Karpas-422 (cell line): ENCODE data around the gene FOXQ1. TPM values are rescaled to one million over a fixed set of nuclear protein-coding genes. Genes with fewer than 3 reads are reported as not detected.

Source experiments
- DNase-seq: peaks from one replicate; pipeline ENCODE4 v3.0.0-alpha.2; 2015
- H2AFZ ChIP-seq: fragments of 200-600 bp; sonication (generic); 2 replicates; pipeline ENCODE4 v1.6.1; 2014; ENCODE audit warnings: antibody characterized with exemption, low read length, mixed read lengths
- H3K27ac ChIP-seq: fragments of 200-600 bp; sonication (generic); 2 replicates; pipeline ENCODE4 v1.5.1; 2014; ENCODE audit warnings: mild to moderate bottlenecking, low read length, moderate library complexity
- H3K27me3 ChIP-seq: fragments of 200-600 bp; sonication (generic); 2 replicates; pipeline ENCODE4 v1.6.1; 2014; ENCODE audit warnings: low read length, mixed read lengths
- H3K36me3 ChIP-seq: fragments of 200-600 bp; sonication (generic); 2 replicates; pipeline ENCODE4 v1.6.1; 2014; ENCODE audit warnings: low read length, mixed read lengths; ENCODE audit not compliant: insufficient read depth
- H3K4me1 ChIP-seq: fragments of 200-600 bp; sonication (generic); 2 replicates; pipeline ENCODE4 v1.6.1; 2014; ENCODE audit warnings: mild to moderate bottlenecking, low read length, mixed read lengths
- H3K4me2 ChIP-seq: fragments of 200-600 bp; sonication (generic); 2 replicates; pipeline ENCODE4 v1.6.1; 2014; ENCODE audit warnings: low read length, low read depth, mild to moderate bottlenecking; ENCODE audit not compliant: poor library complexity, severe bottlenecking
- H3K4me3 ChIP-seq: fragments of 200-600 bp; sonication (generic); 2 replicates; pipeline ENCODE4 v1.5.1; 2014; ENCODE audit warnings: mild to moderate bottlenecking, antibody characterized with exemption, low read length, mixed read lengths
- H3K79me2 ChIP-seq: fragments of 200-600 bp; sonication (generic); 2 replicates; pipeline ENCODE4 v1.6.1; 2014; ENCODE audit warnings: mild to moderate bottlenecking, low read length, mixed read lengths
- H3K9ac ChIP-seq: fragments of 200-600 bp; sonication (generic); 2 replicates; pipeline ENCODE4 v1.6.0; 2014; ENCODE audit warnings: low read length
- H3K9me2 ChIP-seq: fragments of 200-600 bp; sonication (generic), shearing (Covaris generic); replicated peaks from 2 replicates; pipeline ENCODE4 v1.6.0; 2014; ENCODE audit warnings: mild to moderate bottlenecking, low read length, moderate library complexity; ENCODE audit not compliant: insufficient read depth
- H3K9me3 ChIP-seq: fragments of 300-700, 200-600 bp; sonication (generic); 2 replicates; pipeline ENCODE4 v1.6.1; 2014; ENCODE audit warnings: low read length, mixed read lengths
- H4K20me1 ChIP-seq: fragments of 200-600 bp; sonication (generic); 2 replicates; pipeline ENCODE4 v1.6.1; 2014; ENCODE audit warnings: mild to moderate bottlenecking, antibody characterized with exemption, low read length, low read depth; ENCODE audit not compliant: insufficient read depth
- total RNA-seq: library from RNA; depleted of rRNA; stranded (reverse); fragments of >200 nt; shearing (Covaris generic); gene quantifications from 2 replicates; pipeline ENCODE4 v1.2.3, GENCODE V29; 2014; ENCODE audit warnings: low replicate concordance; rRNA removed

FOXQ1 gene
- total RNA-seq: not detected in 2 replicates

GRCh38 chr6:1311400-1312202 is at the start of gene FOXQ1:
Gene FOXQ1 (plus strand): TSS chr6:1312098. CDS start chr6:1312705, 607 bp downstream.
- Histone ChIP-seq H3K27ac (no peak within 1 kb of the TSS), H4K20me1 (no peaks in the 10 kb centered on the region), H3K9me2 (no peaks in the 10 kb centered on the region), H3K36me3 (no peaks in the 10 kb centered on the region), H2AFZ (no peak within 1 kb of the TSS), H3K4me1 (no peaks in the 10 kb centered on the region), H3K4me3 (no peak within 1 kb of the TSS), H3K27me3 (no peaks in the 10 kb centered on the region), H3K9me3 (no peaks in the 10 kb centered on the region), H3K4me2 (no peak within 1 kb of the TSS), H3K9ac (no peak within 1 kb of the TSS), H3K79me2 (no peaks in the 10 kb centered on the region)
- DNase-seq: no peak

DNA sequence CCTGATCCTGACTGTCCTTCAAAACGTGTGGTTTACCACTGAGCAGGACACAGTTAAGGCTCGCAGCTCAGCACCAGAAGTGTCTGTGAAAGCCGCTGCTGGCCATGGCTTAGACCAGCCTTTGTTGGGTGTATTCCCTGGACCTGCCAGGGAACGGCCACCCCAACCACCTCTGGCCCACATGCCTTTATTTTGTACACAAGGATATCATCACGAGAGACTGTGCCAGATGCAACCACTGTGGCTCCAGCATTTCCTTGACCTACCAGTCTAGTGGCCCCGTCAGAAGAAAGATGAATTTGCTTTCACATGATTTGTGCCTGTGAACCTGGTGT is 49.2 kb upstream of the FOXQ1 start:
- no peaks in the 10 kb centered on the region for H3K36me3 ChIP-seq
- no peak overlapping the region for H3K9ac ChIP-seq
- H4K20me1 ChIP-seq: no peaks in the 10 kb centered on the region
- H3K9me2 ChIP-seq: no peaks in the 10 kb centered on the region
- H3K27ac ChIP-seq: no peak overlapping the region
- H3K4me2 ChIP-seq: no peak overlapping the region
- no peaks in the 10 kb centered on the region for H3K79me2 ChIP-seq
- no peaks in the 10 kb centered on the region for H3K4me1 ChIP-seq
- no peaks in the 10 kb centered on the region for H3K9me3 ChIP-seq
- no peak overlapping the region for H2AFZ ChIP-seq
- no peak for DNase-seq
- no peaks in the 10 kb centered on the region for H3K27me3 ChIP-seq
- H3K4me3 ChIP-seq: no peak overlapping the region

GRCh38 chr6:1263039-1263849 is 48.7 kb upstream of the FOXQ1 start:
- H3K79me2 ChIP-seq: no peaks in the 10 kb centered on the region
- no peaks in the 10 kb centered on the region for H4K20me1 ChIP-seq
- H3K27ac ChIP-seq: no peak overlapping the region
- no peak overlapping the region for H3K9ac ChIP-seq
- H3K4me2 ChIP-seq: no peak overlapping the region
- H3K36me3 ChIP-seq: no peaks in the 10 kb centered on the region
- no peak overlapping the region for H3K4me3 ChIP-seq
- no peak overlapping the region for H2AFZ ChIP-seq
- DNase-seq: no peak
- no peaks in the 10 kb centered on the region for H3K9me3 ChIP-seq
- H3K4me1 ChIP-seq: no peaks in the 10 kb centered on the region
- no peaks in the 10 kb centered on the region for H3K27me3 ChIP-seq
- H3K9me2 ChIP-seq: no peaks in the 10 kb centered on the region

GRCh38 chr6:1263850-1264377 is 48.0 kb upstream of the FOXQ1 start:
- no peaks in the 10 kb centered on the region for H3K9me2 ChIP-seq
- H3K9me3 ChIP-seq: no peaks in the 10 kb centered on the region
- H2AFZ ChIP-seq: no peak overlapping the region
- no peaks in the 10 kb centered on the region for H3K79me2 ChIP-seq
- no peaks in the 10 kb centered on the region for H3K27me3 ChIP-seq
- no peak overlapping the region for H3K4me2 ChIP-seq
- H3K4me1 ChIP-seq: no peaks in the 10 kb centered on the region
- no peaks in the 10 kb centered on the region for H3K36me3 ChIP-seq
- H4K20me1 ChIP-seq: no peaks in the 10 kb centered on the region
- H3K9ac ChIP-seq: no peak overlapping the region
- no peak overlapping the region for H3K4me3 ChIP-seq
- DNase-seq: no peak
- no peak overlapping the region for H3K27ac ChIP-seq

- H3K4me1 ChIP-seq: no peaks in the 10 kb centered on the region
- H3K79me2 ChIP-seq: no peaks in the 10 kb centered on the region
- no peaks in the 10 kb centered on the region for H3K36me3 ChIP-seq
- H4K20me1 ChIP-seq: no peaks in the 10 kb centered on the region
- H2AFZ ChIP-seq: no peak overlapping the region
- no peak overlapping the region for H3K4me3 ChIP-seq
- H3K27me3 ChIP-seq: no peaks in the 10 kb centered on the region
- no peaks in the 10 kb centered on the region for H3K9me3 ChIP-seq
- no peak overlapping the region for H3K27ac ChIP-seq
- DNase-seq: no peak
- H3K4me2 ChIP-seq: no peak overlapping the region
- no peak overlapping the region for H3K9ac ChIP-seq
- H3K9me2 ChIP-seq: no peaks in the 10 kb centered on the region
These were observed 47.1 kb upstream of the FOXQ1 start for GRCh38 chr6:1264619-1265445.

DNA sequence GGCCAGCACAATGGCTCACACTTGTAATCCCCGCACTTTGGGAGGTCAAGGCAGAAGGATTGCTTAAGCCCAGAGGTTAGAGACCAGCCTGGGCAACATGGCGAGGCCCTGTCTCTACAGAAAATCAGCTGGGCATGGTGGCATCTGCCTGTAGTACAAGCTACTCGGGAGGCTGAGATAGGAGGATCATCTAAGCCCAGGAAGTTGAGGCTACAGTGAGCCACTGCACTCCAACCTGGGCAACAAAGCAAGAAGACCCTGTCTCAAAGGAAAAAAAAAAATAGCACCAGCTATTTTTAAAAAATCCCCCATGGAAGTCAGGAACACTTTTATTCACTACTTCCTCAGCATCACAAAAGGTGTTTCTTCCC is 45.2 kb upstream of the FOXQ1 start:
- Histone ChIP-seq H4K20me1 (no peaks in the 10 kb centered on the region), H3K27me3 (no peaks in the 10 kb centered on the region), H3K27ac (no peak overlapping the region), H3K9me3 (no peaks in the 10 kb centered on the region), H2AFZ (no peak overlapping the region), H3K4me2 (no peak overlapping the region), H3K4me1 (no peaks in the 10 kb centered on the region), H3K4me3 (no peak overlapping the region), H3K36me3 (no peaks in the 10 kb centered on the region), H3K9me2 (no peaks in the 10 kb centered on the region), H3K9ac (no peak overlapping the region), H3K79me2 (no peaks in the 10 kb centered on the region)
- no peak for DNase-seq

DNA sequence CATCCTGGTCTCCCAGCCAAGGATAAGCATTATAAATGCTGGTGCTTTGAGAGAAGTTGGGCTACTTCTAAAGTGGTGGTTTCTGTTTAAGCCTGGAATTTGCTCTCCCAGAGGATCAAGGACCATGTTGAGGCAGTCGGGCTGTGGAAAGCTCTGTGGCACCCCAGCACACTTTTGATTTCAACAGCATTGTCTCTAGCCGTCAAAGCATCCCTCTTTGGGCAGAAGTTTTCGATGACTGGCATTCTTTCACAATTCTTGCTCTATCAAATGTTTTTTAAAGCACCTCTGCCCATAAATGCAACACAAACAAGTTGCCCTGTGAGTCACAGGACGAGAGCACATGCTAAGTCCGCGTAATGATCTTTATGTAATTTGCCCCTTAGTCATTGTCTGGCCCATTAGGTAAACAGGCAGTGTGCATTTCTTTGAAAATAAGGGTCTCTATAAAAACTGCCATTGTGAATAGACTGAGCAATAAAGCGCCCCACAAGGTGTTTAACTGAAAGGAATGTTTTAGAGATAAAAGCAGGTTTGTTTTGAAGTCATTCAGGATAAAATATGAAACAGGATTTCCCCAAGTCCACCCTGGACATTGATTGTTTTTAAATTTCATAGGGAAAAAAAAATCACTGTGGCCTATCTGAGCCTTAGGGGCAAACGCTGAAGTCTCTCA is 44.7 kb upstream of the FOXQ1 start:
- Histone ChIP-seq H3K27me3 (no peaks in the 10 kb centered on the region), H3K4me2 (no peak overlapping the region), H3K9ac (no peak overlapping the region), H3K79me2 (no peaks in the 10 kb centered on the region), H3K27ac (no peak overlapping the region), H3K9me2 (no peaks in the 10 kb centered on the region), H3K4me1 (no peaks in the 10 kb centered on the region), H3K36me3 (no peaks in the 10 kb centered on the region), H3K9me3 (no peaks in the 10 kb centered on the region), H2AFZ (no peak overlapping the region), H4K20me1 (no peaks in the 10 kb centered on the region), H3K4me3 (no peak overlapping the region)
- DNase-seq: no peak
